ENCODE measurements around the gene RTN1.

- TF ChIP-seq CTCF (IDR thresholded peaks at IDR 0.05; ENCODE audit: poor library complexity, severe bottlenecking) (no peak), TAF1 (IDR thresholded peaks at IDR 0.05; ENCODE audit: low read depth) (no peak), SMC3 (conservative IDR thresholded peaks at IDR 0.05; ENCODE audit: poor library complexity) (no peak), POLR2AphosphoS5 (IDR thresholded peaks at IDR 0.05) (no peak), REST (IDR thresholded peaks at IDR 0.05; ENCODE audit: borderline replicate concordance) (no peak), EZH2 (IDR thresholded peaks at IDR 0.05; ENCODE audit: borderline replicate concordance, insufficient read depth, low read length, poor library complexity, severe bottlenecking) (no peak), MXI1 (conservative IDR thresholded peaks at IDR 0.05; ENCODE audit: poor library complexity, severe bottlenecking) (no peak)
Observed at GRCh38 chr14:59638885-59639284, 231.7 kb downstream of the RTN1 start.

All from neural cell (in vitro differentiated cells).